ENCODE measurements around the gene EPHA6.

EPHA6 gene

DNA sequence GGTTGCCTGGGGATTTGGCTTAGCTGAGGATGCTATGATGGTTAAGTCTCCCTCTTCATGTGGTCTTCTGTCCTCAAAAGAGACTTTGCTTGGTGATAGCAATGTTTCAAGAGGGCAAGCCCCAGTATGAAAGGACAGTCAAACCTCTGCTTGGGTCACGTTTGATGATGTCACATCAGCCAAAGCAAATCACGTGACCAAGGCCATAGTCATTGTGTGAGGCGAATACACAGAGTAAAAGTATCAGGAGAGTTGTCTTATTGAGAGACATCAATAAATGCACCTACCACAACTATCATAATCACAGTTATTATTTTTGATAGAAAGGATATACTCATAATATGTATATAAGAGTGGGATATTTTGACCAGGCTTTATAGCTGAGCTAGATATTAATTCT is 243.0 kb downstream of the EPHA6 start:
- DNase-seq (ENCODE audit: low read depth): no peak
- no peak overlapping the region for H3K4me3 ChIP-seq (ENCODE audit: control insufficient read depth, low read depth, low read length)
- TF ChIP-seq CTCF (conservative IDR thresholded peaks at IDR 0.05; ENCODE audit: control insufficient read depth, insufficient read depth, low read depth, low read length): no peak

- no peak for DNase-seq (ENCODE audit: low read depth)
- no peak for TF ChIP-seq CTCF (conservative IDR thresholded peaks at IDR 0.05; ENCODE audit: control insufficient read depth, insufficient read depth, low read depth, low read length)
- H3K4me3 ChIP-seq (ENCODE audit: control insufficient read depth, low read depth, low read length): no peak overlapping the region
Measured at GRCh38 chr3:97059168-97059567, 244.8 kb downstream of the EPHA6 start.

GRCh38 chr3:97066531-97066930 is 252.1 kb downstream of the EPHA6 start:
- DNase-seq (ENCODE audit: low read depth): no peak
- no peak overlapping the region for H3K4me3 ChIP-seq (ENCODE audit: control insufficient read depth, low read depth, low read length)
- no peak for TF ChIP-seq CTCF (conservative IDR thresholded peaks at IDR 0.05; ENCODE audit: control insufficient read depth, insufficient read depth, low read depth, low read length)

GRCh38 chr3:97070302-97070701 is 255.9 kb downstream of the EPHA6 start:
- no peak overlapping the region for H3K4me3 ChIP-seq (ENCODE audit: control insufficient read depth, low read depth, low read length)
- no peak for TF ChIP-seq CTCF (conservative IDR thresholded peaks at IDR 0.05; ENCODE audit: control insufficient read depth, insufficient read depth, low read depth, low read length)
- DNase-seq (ENCODE audit: low read depth): no peak

DNA sequence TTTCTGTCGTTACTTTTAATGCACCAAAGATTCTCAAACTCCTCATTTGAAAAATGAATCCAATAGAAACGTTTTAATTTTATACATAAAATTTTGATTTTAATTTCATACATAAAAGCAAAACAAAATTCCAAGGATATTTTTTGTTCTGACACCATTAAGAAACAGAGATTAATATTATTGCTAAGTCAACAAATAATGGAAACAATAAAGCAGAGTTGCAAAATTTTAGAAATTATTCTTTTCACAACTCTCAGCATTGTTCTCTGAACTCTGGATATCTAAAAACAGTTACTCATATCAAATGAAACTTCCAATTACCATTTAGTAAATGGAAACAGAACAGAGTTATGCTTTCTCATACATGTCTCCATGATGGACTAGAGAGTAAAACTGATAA is 260.2 kb downstream of the EPHA6 start:
- DNase-seq (ENCODE audit: low read depth): no peak
- H3K4me3 ChIP-seq (ENCODE audit: control insufficient read depth, low read depth, low read length): no peak overlapping the region
- TF ChIP-seq CTCF (conservative IDR thresholded peaks at IDR 0.05; ENCODE audit: control insufficient read depth, insufficient read depth, low read depth, low read length): no peak

DNA sequence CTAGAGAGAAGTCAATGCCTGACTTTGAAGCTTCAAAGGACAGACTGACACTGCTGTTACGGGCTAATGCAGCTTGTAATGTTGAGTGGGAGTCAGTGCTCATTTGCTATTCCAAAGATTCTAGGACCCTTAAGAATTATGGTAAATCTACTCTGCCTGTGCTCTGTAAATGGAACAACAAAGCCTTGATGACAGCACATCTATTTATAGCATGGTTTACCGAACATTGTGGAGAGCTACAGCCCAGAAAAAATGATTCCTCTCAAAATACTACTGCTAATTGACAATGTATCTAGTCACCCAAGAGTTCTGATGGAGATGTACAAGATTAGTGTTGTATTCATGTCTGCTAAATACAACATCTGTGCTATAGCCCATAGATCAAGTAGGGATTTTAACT is 262.3 kb downstream of the EPHA6 start:
- H3K4me3 ChIP-seq (ENCODE audit: control insufficient read depth, low read depth, low read length): no peak overlapping the region
- DNase-seq (ENCODE audit: low read depth): no peak
- TF ChIP-seq CTCF (conservative IDR thresholded peaks at IDR 0.05; ENCODE audit: control insufficient read depth, insufficient read depth, low read depth, low read length): no peak

DNA sequence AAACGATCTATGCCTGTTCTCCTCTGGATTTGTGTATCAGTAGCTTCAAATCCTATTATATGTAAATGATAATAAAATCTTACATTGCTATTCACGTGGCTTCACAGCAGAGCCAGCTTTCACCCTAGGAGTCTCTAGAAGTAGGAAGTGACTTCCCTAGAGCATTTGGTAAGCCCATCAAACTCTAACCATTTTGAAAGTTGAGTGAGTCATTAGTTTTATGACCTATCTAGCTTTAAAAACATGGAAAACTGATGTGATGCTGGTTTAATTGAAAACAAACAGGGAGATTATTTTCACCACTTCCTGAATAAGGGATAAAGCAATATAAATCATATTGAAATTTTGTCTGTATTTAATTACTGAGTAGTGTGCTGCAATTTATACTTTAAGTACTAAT is 275.2 kb downstream of the EPHA6 start:
- DNase-seq (ENCODE audit: low read depth): no peak
- H3K4me3 ChIP-seq (ENCODE audit: control insufficient read depth, low read depth, low read length): no peak overlapping the region
- TF ChIP-seq CTCF (conservative IDR thresholded peaks at IDR 0.05; ENCODE audit: control insufficient read depth, insufficient read depth, low read depth, low read length): no peak

Measured in fibroblast of mammary gland (primary cell).